ENCODE results near the gene CMTM4. TPM values are rescaled to one million over a fixed set of nuclear protein-coding genes. Genes with fewer than 3 reads are reported as not detected.

CMTM4 gene
- total and polyA plus RNA-seq, 2 of the 8 experiments (the other 6 are each of a cell fraction or from before 2014, with no cell fraction given), result 35.3 to 51.7 TPM

DNA sequence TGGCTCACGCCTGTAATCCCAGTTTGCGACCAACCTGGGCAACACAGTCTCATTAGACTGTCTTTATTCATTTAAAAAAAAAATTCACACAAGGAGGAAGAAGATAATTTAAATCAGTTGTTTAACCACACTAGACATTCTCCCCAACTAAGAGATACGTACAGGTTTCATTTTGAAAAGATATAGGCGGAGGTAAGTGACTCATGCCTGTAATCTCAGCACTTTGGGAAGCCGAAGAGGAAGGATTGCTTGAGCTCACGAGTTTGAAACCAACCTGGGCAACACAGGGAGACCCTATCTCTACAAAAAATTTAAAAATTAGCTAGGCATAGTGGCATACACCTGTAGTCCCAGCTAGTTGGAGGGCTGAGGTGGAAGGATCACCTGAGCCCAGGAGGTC is 5.3 kb downstream of the CMTM4 start (continued):
- TF ChIP-seq SIX5 (IDR thresholded peaks at IDR 0.05; ENCODE audit: low read depth, low read length), result no peak
- TF ChIP-seq, protein P1, sequence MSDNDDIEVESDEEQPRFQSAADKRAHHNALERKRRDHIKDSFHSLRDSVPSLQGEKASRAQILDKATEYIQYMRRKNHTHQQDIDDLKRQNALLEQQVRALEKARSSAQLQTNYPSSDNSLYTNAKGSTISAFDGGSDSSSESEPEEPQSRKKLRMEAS (IDR thresholded peaks at IDR 0.05), result no peak
- no peak for TF ChIP-seq POLR2A (IDR thresholded peaks at IDR 0.05; ENCODE audit: control extremely low read depth in 1 of 2, low read depth in 2 of 2, low read length in 2 of 2)
- no peak for TF ChIP-seq BCL11A (IDR thresholded peaks at IDR 0.05; ENCODE audit: low read depth in 2 of 2, low read length in 2 of 2)
- no peak for TF ChIP-seq CBX8 (IDR thresholded peaks at IDR 0.05; ENCODE audit: borderline replicate concordance, low read depth, low read length)
- no peak for TF ChIP-seq HDAC6 (IDR thresholded peaks at IDR 0.05; ENCODE audit: low read depth, low read length)
- TF ChIP-seq GTF2F1 (IDR thresholded peaks at IDR 0.05; ENCODE audit: borderline replicate concordance, low read depth, low read length), result no peak

Data from H1 (cell line).